ENCODE data around the gene VBP1. TPM values are rescaled to one million over a fixed set of nuclear protein-coding genes. Genes with fewer than 3 reads are reported as not detected.
"Not testable (repeated sequence)": the region's sequence is repeated elsewhere in the genome, so short reads cannot be mapped to it uniquely, and the experiment has no call there.

VBP1 gene
- total RNA-seq, 1 experiment from 2014 or later = 50.5 TPM

GRCh38 chrX:155266439-155266838 lies 50.2 kb downstream of the VBP1 start:
- ATAC-seq (no peak), DNase-seq (ENCODE audit: low spot score) (no peak)
- POLR2A ChIA-PET = no interaction called here
- H3K27ac Mint-ChIP-seq = no peak overlapping the region
- H3K4me1 Mint-ChIP-seq = peaks cover 9% of the 10 kb centered on the region
- H3K9me3 Mint-ChIP-seq = peaks cover 5% of the 10 kb centered on the region
- CTCF ChIA-PET = no interaction called here
- peaks cover under 1% of the 10 kb centered on the region; the same call in 1 of the 2 replicates for H3K36me3 Mint-ChIP-seq
- no peaks in the 10 kb centered on the region for H3K27me3 Mint-ChIP-seq (ENCODE audit: low read depth)
- TF ChIP-seq ZNF396 (CRISPR knock-in tag; IDR thresholded peaks at IDR 0.05; ENCODE audit: borderline replicate concordance) (no peak), TEAD1 (CRISPR knock-in tag; IDR thresholded peaks at IDR 0.05) (no peak), ETV6 (CRISPR knock-in tag; IDR thresholded peaks at IDR 0.05) (no peak), ARID4B (CRISPR knock-in tag; IDR thresholded peaks at IDR 0.05; ENCODE audit: borderline replicate concordance) (no peak), ERG (CRISPR knock-in tag; IDR thresholded peaks at IDR 0.05) (no peak), MYBL2 (CRISPR knock-in tag; IDR thresholded peaks at IDR 0.05) (no peak), JUN (CRISPR knock-in tag; IDR thresholded peaks at IDR 0.05) (no peak), ZNF317 (CRISPR knock-in tag; IDR thresholded peaks at IDR 0.05; ENCODE audit: borderline replicate concordance, low read depth) (no peak), E2F1 (CRISPR knock-in tag; IDR thresholded peaks at IDR 0.05) (no peak), ELF4 (CRISPR knock-in tag; IDR thresholded peaks at IDR 0.05; ENCODE audit: low read depth) (no peak), NFATC4 (CRISPR knock-in tag; IDR thresholded peaks at IDR 0.05) (no peak), ZNF416 (CRISPR knock-in tag; IDR thresholded peaks at IDR 0.05) (no peak), CREB1 (CRISPR knock-in tag; IDR thresholded peaks at IDR 0.05) (no peak), AR (CRISPR knock-in tag; IDR thresholded peaks at IDR 0.05) (no peak), KAT7 (CRISPR knock-in tag; IDR thresholded peaks at IDR 0.05; ENCODE audit: borderline replicate concordance) (no peak), ZNF671 (CRISPR knock-in tag; IDR thresholded peaks at IDR 0.05) (no peak)
- H3K4me3 Mint-ChIP-seq = no peak overlapping the region

- H3K27ac Mint-ChIP-seq; H3K4me1 Mint-ChIP-seq; H3K4me3 Mint-ChIP-seq; CTCF ChIA-PET; ATAC-seq; H3K27me3 Mint-ChIP-seq (ENCODE audit: low read depth); DNase-seq (ENCODE audit: low spot score); POLR2A ChIA-PET; H3K36me3 Mint-ChIP-seq: not testable (repeated sequence)
- peaks cover 14% of the 10 kb centered on the region for H3K9me3 Mint-ChIP-seq
These were observed 51.7 kb downstream of the VBP1 start for GRCh38 chrX:155267995-155268394.

Measured in WTC11 (cell line).